NK-92 (cell line): ENCODE data around the gene GABRA5.
"Not testable (repeated sequence)": the region's sequence is repeated elsewhere in the genome, so short reads cannot be mapped to it uniquely, and the experiment has no call there.

Source experiments
- DNase-seq: peaks from one replicate; lab custom pipeline; 2025; ENCODE audit not compliant: unreplicated experiment; lab: John Stamatoyannopoulos, UW

Gene GABRA5

DNA sequence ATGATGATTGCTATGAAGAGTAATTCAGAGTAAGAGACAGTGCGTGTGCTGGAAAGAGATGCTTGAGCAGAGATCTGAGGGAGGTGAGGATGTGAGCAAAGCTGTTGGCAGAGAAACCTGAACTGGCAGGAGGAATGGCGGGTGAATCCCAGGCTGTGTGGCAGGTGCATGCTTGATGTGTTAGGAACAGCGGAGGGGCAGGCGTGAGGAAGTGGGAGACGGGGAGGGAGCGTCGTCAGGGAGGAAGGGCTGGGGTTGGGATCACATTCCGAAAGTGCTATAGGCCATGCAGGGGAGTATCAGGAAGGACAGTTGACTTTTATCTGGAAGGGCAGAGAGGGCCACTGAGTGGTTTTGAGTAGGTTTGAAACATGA is 8.6 kb downstream of the GABRA5 start:
- DNase-seq = no peak

DNA sequence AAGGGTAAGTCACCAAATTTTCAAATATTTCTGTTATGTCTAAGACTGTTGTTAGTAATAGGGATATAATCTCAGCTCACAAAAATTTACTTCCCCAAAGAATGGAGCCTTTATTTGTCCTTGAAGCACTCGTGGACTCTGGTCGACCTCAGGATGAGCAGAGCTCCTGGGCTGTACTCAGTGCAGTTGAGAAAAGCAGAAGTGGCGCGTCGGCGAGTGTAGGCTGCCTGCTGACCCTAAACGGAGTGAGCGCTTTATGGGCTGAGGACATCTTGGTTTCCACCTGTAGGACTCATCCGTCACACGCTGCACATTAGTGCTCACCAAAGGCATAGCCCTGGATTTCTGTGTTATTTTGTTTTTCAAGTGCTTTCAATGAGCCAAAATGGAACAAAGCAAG is 11.0 kb downstream of the GABRA5 start:
- DNase-seq = no peak

DNA sequence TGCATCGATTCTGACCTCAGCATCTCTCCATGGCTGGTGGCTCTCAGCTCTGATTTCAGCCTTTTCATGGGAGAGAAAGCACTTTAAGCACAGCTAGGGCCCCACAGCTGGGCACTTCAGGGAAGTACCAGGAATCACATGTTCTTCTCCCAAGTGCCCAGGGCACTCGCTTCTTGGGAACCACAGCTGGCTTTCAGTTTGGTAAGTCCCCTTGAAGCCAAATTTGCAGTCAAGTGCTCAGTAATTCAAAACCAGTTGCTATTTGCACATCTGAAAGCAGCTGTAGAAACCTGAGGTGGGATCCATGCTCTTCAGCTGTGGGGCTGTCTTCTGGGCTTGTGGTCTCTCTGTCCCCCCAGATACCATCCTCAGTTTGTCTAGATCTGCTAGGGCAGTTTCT is 12.8 kb downstream of the GABRA5 start:
- DNase-seq = no peak

DNA sequence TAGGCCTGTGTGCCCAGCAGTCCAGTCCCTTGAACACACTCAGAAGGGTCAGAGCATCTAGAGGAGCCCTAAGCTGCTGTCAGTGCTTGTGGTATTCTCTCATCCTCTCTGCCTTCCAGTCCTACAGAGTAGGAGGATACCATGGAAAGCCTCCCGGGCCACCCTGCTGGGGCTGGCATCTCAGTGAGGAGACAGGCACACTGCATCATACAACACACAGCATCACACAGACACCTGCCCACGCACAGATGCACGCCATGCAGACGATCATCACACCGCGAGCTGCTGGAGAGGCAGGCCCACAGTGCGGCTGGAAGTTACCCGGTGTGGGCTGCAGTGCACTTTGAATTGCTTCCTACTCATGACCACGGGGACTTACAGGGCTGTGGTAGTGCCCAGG is 15.2 kb downstream of the GABRA5 start:
- no peak for DNase-seq

DNA sequence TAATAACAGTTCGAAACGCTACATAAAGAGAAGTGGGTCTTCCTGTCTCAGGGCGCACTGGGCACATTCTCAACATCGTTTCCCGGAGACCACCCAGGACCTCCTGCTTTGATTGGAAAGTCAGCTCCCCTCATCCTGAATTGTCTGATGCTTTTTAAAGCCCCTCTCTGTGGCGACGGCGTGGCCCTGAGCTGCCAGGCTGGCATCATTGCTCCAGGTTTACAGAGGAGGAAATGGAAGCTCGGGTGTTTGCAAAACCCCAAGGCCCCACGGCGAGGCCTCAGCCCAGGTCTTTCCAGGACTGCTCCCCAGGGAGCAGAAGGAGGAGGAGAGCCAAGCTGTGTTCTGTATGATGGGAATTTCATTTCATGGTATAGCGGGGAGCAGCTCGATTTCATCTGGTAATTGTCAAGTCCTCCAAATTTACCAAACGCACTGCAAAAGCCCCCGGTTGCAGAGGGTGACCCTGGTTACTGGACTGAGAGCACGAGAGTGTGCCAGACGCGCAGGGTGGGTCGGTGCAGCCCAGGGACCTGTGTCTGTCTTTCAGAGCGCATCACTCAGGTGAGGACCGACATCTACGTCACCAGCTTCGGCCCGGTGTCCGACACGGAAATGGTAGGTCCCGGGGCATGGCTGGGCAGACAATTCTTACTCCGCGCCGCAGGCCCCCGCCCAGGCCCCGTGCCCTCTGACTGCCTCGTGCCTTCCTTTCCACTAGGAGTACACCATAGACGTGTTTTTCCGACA is 15.9 kb downstream of the GABRA5 start:
- no peak for DNase-seq

DNA sequence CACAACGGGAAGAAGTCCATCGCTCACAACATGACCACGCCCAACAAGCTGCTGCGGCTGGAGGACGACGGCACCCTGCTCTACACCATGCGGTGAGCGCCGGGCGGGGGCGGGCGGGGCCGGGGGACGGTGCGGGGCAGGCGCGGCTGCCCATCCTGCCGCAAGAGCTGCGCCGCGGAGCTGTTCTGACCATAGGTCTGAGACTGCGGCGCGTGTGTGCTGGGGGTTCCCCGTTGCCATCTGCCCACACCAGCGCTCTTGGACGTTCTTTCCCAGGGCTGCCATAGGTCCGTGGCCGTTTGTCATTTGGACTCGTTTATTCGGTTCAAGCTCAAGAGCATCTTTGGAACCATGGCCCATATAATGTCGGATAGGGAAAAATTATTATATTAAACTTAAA is 16.6 kb downstream of the GABRA5 start:
- DNase-seq = no peak

DNA sequence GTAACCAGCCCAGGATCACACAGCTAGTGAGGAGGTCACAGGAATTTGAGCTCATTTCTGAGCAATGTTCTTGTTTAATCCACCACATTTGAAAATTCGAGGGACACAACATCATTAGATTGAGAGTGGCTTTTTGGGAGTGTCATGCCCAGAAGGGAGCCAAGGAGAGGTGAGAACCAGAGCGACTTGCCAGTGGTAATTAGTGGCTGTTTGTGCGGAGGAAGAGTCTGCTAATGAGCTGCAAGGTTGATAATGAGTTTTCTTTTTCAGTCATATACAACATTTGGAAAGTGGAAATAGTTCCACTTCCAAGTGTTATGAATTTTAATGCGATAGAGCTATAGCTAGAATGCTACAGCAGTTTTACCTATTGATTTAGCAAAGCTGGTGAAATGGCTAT is 19.7 kb downstream of the GABRA5 start:
- no peak for DNase-seq

DNA sequence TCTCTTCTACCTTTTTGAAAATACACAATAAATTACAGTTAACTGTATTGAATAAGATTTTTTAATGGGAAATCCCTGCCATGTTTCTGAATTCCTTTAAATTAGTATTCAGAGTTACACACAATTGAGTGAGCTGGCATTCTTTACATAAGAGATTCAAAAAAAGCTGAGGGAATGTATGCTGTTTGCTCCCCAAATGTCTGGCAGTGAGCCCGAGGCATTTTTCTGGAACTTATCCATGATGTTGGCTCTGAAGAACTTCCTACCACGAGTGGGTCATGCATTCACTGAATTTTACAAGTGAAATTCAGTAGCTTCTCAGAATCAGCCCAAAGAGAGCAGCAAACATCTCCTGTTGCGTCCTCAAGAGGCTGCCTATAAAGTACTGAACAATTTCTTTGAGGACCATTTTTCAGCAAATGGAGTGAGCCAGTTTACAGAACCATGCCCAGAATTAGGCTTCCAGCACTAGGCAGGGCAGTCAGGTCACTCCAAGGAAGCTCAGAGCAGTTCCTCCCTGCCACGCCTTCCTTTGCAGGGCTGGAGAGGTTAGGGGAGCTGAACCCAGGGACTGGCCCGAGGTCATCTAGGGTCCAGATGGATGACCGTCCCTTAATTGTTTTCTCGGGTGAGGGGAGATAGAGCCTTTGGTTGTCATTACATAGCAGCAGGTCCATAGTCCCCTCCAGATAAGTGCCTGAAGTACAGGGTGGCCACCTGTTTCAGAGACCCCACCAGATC is 21.2 kb downstream of the GABRA5 start:
- DNase-seq = no peak

DNA sequence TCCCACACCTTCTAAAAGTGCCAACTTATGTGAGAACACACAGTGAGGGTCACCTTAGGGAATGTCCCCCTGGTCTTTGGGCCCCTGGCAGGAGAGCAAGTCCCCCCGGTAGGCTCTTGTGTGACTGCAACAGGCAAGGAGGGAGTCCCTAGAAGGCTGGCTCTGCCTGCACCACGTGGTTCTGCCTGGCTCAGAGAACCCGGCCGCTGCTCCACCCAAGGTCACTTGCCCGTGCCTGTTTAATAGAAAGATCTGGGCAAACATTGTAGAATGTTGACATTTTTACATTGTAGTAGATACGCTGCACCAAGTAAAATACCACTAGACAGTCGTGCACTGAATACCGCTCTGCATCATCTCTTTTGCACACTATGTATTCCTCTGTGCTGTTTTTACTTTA is 21.9 kb downstream of the GABRA5 start:
- DNase-seq = no peak

DNA sequence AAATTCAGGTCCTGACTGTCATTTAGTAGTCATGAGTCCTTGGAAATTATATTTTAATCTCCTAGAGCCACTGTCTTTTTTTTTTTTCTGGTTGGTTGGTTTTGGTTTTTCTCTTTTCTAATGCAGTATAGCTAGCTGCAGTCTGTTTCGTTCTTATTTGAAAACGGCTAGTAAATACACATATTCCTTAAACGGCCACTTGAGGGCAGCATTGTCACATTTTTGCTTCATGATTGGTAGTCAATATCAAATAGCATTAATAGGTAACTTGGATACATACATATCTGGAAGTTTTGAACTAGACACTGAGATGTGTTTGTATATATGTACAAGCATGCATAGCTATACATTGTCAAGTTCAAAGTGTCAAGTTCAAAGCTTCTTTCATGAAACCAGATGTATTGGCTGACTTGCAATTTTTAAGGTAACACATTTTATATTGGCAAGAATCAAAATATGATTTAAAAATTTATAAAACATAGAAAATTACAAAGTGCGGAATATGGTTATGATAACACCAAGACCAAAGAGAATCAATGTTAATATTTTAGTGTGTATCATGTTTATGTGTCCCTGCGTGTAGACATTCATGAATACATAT is 22.5 kb downstream of the GABRA5 start:
- DNase-seq = no peak

DNA sequence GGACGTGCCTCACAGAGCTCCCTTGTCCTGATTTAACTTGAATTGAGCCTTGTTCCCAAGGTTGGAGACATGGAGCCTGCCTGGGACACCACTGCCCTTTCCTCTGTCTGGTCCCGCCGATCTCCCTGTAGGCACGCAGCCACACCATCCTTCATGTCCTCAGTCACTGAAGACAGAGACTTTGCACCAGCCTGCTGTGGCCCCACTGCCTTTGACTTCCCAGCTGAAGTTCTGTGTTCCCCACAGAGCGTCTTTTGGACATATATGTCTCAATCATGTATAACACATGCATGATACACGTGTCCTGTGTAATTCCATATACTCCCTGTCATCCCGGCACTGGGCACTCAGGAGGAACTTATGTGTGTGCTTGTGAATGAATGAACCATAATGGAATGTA is 23.6 kb downstream of the GABRA5 start:
- no peak for DNase-seq

DNA sequence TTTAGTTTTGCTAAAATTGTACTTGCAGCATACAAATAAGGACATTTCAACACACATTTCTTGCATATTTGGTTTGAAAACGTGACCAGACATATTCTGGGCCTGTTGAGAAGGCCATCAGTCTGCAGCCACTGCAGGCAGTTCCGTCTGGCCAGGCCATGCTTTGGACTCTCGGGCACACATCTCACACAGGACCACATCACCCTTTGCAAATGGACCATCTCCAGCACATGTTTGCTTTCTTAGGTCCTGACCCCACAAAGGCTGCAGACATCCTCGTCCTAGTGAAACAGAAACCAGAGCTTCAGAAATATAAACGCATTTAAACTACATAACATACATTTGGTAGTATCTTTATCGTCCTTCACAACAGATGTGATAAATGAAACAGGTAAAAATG is 24.1 kb downstream of the GABRA5 start:
- no peak for DNase-seq

DNA sequence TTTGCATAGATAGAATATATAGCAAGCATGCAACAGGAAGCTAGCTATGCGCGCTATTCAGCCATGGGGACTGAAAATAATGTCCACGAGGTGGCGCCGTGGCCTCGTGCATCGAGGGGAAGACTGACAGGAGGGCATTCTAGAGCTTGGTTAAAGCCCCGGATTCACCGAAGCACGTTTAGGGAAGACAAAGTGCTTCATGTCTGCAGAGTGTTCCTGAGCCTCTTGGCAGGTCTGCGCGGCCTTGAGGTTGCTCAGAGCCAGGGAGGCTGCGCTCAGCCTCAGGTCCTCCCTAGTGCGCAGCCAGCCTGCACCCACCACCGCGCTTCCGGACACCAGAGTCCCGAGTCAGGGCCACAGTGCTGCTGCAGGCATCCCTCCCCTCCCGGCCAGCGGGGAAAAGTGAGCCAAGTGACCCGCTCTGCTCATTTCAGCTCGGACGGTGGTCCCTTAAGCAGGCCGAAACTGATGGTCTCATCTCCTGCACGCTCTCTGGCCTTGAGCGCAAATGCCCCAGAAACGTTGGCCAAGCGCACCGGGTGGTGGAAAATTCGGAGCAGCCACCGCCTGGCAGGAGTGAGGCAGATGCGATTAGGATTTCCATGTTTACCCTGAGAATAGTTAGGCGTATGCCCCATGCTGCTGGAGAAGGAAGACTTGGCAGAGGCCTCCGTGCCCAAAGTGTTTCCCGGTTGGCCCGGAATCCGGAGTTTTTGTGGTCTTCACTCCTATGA is 24.8 kb downstream of the GABRA5 start:
- no peak for DNase-seq

DNA sequence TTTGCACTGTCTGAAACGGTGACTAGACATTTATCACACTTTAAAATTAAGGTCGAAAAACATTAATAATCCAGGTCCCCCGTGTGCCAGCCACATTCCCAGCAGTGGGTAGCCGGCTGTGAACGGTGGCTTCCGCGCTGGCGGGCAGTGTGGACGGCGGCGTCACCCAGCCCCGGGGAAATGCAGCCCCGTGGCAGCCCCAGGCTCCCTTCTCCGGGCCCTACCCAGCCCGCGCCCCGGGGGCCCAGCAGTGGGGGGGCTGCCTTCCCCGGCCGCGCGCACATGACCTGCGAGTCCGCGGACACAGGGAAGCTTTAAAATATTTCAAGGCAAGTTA is 25.3 kb downstream of the GABRA5 start:
- no peak for DNase-seq

DNA sequence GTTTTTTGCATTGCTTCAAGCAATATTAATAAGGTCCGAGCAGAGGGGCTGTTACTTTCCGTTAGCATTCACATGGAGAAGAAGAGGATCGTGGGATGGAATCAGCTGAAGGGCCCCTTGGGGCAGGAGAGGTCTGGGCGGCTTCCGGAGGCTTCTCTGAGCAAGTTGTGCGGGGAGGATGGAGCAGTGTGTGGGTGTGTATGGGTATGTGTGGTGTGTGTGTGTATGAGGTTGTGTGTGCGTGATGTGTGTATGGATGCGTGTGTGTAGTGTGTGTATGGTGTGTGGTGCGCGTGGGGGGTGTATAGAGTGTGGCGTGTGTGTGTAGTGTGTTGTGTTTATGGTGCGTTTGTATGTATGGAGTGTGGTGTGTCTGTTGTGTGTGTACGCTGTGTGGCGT is 25.8 kb downstream of the GABRA5 start:
- DNase-seq = no peak

DNA sequence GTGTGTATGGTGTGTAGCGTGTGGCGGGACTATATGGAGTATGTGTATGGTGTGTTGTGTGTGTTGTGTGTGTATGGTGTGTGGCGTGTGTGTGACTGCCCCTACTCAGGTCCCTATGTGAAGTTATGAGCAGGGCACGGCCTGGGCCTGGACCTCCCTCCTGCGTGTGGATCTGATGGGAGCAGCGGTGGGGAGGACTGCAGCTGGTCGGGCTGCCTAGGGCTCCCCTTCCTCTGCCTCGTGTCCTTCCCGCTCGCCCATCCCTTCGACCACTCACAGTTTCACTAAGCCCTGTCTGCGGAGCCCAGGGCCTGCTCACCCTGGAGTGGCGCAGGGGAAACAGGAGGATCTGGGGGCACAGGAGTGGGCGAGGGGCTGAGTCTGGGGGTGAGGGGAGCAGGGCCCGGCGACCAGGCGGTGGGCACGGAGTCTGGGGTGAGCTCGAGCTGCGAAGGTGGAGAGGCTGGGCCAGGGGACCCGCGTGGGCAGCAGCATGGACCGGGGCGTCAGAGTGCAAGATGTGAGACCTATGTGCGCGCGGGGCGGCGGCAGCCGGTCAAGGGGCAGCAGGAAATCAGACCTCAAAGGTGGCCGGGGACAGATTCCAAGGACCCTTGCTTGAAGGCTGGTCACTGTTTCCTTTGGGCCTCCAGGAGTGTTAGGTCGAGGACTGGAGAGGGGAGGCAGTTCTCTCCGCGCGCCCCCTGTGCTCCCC is 26.6 kb downstream of the GABRA5 start:
- no peak for DNase-seq

DNA sequence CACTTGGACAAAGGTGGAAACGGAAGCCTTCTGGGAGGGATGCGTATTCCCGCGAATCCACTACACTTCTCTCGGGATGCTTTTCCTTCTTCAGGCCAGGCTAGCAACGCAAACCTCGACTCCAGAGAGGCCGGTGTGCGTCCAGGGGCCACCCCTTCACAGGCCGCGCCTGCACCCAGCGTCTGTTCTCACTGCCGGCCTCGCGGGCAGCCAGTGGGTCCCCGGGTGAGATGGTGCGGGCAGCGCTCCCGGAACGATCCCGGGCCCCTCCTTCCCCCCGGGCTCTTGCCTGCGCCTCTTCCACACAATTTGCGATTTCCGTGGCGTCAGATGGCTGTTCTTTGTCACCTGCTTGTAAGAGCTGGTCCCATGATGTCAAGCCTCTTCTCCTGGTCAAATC is 27.3 kb downstream of the GABRA5 start:
- no peak for DNase-seq

DNA sequence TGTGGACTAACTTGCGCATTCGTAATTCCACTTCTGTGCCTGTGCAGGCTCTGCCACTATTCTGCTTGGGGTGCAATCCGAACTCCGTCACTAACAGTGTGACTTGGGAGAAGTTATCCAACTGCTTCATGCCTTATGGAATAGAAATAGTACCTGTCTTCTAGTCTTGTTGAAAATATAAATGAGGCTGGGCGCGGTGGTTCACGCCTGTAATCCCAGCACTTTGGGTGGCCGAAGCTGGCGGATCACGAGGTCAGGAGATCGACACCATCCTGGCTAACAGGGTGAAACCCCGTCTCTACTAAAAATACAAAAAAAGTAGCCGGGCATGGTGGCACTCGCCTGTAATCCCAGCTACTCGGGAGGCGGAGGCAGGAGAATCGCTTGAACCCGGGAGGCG is 28.5 kb downstream of the GABRA5 start:
- not testable (repeated sequence) for DNase-seq

DNA sequence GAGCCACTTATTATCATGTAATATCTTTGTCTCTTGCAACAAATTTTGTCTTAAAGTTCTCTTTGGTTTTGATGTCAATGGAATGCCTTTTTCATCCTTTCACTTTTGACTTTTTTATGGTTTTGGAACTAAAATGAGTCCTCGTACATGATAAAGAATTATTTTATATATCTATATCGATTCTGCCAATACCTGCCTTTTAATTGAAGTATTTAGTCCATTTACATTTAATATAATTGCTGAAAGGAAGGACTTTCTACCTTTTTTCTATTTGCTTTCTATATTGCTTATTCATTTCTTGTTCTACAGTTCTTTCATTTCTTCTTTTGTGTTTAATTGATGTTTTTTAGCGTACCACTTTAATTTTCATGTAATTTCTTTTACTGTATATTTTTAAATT is 32.8 kb downstream of the GABRA5 start:
- DNase-seq = no peak

DNA sequence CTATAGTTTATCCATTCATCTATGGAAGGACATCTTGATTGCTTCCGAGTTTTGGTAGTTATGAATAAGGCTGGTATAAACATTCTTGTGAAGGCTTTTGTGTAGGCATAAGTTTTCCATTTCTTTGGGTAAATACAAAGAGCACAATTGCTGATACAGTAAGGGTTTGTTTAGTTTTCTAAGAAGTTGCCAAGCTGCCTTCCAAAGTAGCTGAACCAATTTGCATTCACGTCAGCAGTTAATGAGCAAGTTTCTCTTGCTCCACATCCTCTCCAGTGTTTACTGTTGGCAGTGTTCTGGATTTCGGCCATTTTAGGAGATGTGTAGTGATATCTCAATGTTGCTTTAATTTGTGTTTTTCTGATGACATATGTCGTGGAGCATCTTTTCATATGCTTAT is 34.2 kb downstream of the GABRA5 start:
- DNase-seq = no peak

DNA sequence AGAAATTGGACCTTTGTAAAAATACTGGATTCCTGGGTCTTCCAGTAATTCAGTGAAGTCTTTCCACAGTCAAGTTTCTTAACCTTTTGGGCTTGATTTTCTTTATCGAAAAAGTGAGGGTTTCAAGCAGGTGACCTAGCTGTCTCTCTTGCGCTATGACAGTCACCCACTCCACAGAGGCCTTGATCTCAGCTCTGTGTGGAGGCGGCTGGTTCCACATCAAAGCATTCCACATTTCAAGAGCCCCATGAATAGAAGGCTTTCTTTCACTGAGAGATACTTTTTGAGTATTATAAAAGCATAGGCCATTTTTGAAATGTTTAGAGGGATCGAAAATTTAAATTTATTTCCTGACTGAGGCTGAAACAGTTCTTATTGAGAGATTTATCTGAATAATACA is 43.9 kb downstream of the GABRA5 start:
- DNase-seq = no peak
